AG20443 (cell line): Measurements from ENCODE around the gene PDIK1L.
A peak's percentile ranks its signal among the peaks of the same experiment; 100 is the strongest.

Experiments used
- DNase-seq: peaks from one replicate; pipeline ENCODE4 v3.0.0; 2012; ENCODE audit warnings: low spot score, mixed read lengths

Gene PDIK1L

DNA sequence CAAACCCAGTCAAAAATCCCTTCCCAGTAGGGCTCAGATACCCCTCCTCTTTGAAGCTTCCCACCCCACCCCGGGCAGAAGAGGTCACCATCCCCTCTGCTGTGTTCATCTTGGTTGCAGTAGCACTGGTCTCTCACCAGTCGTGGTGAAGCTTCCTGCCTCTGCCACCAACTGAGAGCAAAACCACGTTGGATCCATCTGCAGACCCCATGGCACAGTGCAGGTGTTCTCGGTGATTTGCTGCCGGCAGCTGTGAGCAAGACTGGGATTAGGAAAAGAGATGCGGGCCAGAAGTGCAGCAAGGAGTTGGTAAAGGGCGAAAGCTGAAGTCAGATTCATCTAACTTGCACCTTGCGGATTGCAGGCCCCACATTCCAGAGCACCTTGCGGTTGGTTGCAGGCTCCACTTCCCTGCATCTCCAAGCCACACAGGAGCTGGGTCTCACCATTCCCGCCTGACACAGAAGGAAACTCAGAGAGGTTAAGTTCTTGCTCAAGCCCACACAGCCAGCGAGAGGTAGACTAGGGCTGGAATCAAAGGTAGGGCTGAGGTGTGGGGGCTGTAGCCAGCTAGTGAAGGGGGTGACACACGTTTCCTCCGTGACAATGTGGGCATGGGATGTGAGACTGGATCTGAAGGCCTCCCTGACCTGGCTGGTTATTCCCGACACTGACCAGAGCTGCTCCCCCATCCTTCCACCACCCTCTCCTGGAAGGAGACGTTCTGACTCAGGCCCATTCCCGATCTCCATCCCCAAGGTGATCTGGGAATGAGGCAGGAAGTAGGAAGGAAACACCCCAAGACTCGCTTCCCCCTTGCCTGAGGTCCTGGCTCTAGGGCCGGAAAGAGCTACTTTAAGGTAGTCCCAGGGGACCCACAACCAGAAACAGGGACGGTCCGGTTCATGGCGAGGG lies 44.0 kb downstream of the PDIK1L start:
- no peak for DNase-seq

DNA sequence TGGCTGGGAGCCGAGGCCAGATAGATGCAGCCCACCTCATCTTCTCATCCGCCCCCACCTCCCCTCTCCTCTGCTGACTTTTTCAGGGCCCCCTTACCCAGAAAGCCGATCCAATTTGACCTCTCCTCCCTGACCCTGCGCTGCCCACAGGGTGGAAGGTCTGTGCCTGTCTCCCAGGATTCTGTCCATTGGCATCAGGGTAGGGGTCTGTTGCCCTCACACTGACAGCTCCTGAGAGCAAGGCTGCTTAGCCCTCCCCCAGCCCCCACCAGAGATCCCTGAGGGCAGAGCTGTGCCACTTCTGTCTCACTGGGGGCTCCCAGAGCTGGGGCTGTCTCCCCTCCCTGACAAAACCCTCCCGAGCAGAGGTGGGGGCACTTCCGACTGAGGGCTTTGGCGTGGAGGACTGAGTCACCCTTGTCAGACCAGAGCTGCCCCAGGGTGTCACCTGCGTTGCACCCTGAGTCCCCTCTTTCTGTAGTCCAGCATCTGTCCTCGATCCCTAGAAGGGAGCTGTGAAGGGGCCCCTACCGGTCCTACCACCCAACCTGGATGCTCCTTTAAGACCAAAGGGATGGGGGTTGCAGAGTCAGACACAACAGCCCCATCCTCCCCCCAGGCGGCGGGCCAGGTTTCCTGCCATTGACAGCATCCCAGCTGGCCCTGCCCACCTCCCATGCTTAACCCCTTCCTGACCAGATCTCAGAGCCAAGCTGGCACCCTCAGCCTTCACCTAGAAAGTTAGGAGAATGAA lies 44.8 kb downstream of the PDIK1L start:
- no peak for DNase-seq

DNA sequence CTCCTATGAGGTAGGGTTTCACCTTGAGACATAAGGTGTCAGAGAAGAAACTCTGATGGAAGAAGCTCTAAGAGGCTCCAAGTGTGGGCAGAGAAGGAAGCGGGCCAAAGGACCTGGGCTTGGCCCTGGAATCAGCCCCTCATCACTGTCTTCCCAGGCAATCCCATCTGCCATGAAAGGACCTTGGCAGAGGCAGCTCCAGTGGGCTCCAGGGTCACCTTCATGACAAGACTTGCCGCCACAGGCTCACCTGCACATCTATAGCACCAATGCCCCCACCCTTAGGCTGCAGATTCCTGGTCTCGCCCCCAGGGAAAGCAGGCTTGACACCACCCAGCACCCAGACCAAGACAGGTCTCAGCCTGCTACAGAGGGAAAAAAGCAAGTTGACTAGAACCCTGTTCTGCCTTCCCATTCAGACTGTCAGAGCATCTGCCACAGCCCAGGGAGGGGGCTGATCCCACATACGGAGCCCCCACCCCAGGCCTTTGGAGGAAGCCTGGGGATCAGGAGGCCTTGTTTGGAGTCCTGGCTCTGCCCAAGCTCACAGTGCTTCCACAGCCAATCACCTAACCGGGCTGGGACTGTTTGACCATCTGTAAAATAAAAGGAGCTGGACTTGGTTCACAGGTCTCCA lies 46.8 kb downstream of the PDIK1L start:
- no peak for DNase-seq

- DNase-seq, result peak; percentile 25
Measured at GRCh38 chr1:26158908-26159742, 47.5 kb downstream of the PDIK1L start, which contains the start of gene FAM110D. Gene FAM110D, plus strand, starts transcription at chr1:26159079. Its CDS starts 2,213 bp downstream, at chr1:26161292.

DNA sequence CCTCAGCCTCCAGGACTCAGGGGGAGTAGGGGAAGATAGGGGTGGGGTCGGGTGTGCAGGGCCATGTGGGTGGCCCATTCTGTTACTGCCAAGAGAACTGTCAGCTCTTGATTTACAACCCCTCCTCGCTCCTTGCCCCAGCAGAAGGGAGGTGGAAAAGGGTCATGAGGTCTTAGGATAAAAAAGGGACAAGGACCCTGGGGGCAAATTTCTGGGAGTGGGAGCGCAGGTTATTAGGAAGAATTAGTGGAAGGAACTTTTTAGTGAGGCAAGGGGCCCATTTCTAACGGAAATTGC lies 48.1 kb downstream of the PDIK1L start:
- no peak for DNase-seq

GRCh38 chr1:26160527-26161414 lies 49.1 kb downstream of the PDIK1L start:
- no peak for DNase-seq

DNA sequence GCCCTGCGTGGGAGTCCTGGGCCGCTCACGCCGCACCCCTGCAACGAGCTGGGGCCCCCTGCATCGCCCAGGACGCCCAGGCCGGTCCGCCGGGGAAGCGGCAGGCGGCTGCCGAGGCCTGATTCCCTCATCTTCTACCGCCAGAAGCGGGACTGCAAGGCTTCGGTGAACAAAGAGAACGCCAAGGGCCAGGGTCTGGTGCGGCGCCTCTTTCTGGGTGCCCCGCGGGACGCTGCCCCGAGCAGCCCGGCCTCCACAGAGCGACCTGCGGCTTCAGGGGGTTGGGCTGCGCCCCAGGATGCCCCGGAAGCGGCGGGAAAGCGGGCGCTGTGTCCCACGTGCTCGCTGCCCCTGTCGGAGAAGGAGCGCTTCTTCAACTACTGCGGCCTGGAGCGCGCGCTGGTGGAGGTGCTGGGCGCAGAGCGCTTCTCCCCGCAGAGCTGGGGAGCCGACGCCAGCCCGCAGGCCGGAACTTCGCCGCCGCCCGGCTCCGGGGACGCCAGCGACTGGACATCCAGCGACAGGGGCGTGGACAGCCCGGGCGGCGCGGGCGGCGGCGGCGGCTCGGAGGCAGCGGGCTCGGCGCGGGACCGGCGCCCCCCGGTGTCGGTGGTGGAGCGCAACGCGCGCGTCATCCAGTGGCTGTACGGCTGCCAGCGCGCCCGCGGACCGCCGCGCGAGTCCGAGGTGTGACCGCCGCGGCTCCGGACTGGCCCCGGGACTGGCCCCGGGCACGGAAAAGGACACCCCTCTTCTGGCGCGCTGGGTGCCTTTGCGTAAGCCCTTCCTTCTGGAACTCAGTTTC lies 50.0 kb downstream of the PDIK1L start:
- peak; percentile 78 for DNase-seq

DNA sequence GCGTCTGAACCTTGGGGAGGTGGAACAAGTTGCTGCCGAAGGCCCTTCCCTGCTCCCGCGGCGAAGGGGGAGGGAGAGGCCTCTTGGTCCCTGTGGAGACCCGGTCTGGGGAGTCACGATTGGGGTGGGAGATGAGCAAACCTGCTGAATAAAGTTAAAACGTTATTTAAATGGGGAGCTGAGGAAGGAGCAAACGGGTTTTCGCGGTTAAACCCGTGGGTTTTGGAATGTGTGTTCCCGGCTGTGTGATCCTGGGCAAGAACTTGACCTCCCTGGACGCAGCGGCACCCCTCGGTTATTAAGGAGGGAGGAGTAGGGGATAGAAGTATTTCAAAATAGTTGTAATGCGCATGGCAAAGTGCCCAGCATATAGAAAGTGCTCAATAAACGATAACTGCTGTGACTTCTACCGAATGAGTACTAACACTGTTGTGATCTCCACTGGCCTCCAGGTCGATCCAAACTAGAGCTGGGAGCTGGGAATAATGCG lies 50.6 kb downstream of the PDIK1L start:
- no peak for DNase-seq

DNA sequence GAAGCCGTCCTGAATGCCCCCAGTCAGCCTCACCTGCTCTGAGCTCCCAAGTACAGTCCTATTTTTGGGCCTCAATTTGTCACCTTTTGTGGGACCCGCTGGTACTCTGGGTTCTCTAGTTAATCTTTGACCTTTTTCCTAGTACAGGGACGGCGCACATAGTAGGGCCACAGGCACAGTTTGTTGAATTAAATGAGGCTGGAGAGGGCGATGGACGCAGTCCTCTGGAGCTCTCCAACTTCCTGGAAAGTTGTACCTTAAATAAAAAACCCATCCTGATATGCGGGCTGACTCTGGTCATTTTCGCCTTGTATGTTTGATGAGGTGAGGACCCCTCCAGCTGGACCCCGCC lies 52.0 kb downstream of the PDIK1L start:
- DNase-seq, result no peak

GRCh38 chr1:26164036-26164860 lies 52.6 kb downstream of the PDIK1L start:
- peak; percentile 86 for DNase-seq

DNA sequence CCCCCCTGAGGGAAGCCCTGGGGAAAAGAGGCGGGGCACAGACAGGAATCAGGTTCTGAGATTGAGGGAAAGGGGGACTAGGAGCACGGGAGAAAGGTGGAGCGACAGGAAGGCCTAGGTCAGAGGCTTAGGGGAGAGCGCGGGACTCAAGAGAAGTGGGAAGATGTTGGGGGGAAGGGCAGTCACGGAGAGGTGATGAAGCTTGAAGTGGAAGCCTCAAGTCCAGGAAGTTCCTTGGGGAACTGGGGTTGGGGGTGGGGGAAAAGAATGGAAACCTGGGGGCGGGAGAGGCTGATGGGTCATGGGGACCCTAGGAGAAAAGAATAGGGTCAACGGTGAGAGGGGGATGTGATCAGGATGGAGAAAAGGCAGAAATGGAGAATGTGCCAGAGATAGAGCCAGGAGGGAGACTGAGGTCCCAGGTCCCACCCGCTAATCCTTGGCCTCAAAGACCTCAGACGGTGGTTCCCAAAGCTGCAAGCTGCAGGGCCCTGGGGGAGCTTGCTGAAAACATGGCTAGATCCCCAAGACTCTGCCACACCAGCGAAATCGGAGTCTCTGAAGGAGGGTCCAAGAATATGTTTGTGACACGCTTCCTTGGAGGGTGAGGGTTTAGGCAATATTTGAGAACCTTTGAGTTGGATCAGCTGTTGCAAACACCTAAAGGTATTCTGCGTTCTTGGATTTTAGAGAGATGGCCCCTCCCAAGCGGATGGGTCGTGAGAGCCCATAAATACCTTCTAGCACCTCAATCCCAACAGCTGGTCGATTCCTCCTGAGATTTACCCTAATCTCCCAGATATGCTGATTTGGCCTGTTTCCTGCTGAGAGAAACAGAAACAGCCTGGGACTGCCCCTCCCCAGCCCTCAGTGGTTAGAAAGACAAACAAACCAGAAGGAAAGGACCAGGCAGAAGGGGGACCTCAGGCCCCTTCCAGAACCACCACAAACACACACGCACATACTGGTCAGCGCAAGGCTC lies 53.5 kb downstream of the PDIK1L start:
- DNase-seq, result no peak

GRCh38 chr1:26166719-26167281 lies 55.2 kb downstream of the PDIK1L start:
- DNase-seq, result no peak

DNA sequence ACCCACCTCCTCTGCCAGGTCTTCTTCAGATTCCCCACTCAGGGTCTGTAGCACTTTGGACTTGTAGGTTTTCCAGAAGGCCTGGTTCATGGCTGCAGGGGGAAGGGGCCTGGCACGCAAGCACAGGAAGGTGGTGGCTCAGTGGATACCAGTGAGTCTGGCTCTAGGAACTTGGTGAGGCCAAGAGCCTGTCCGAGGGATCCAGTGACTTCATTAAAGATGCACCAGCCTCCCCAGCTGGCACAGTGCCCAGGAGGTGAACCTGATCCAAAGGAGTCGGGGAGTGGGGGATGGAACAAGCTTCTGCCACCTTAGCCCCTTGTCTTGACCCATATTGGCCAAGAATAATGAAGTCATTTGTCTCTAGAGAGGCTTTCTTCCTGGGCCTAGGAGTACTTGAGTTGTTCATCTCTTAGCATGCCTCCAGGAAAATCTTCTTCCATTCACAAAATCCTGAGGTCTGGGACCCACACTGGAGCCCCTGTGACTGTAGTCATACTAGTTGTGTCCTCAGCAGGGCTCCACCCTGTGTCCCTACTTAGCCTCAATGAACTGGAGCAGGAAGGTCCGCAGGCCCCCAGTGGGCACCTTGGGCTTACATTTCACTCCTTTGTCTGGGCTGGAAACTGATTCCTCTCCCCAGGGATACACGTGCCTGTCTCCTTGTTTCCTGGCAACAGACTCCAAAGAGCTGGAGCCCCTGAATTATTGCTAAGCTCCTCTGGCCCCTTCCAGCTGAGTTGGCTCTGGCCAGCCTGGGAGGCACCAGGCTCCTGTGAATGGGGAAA lies 57.0 kb downstream of the PDIK1L start, which contains the start of gene C1orf232:
TSS of gene C1orf232 (minus strand) at position 554 of the 788 bp plus-strand sequence. CDS start at position 90, 464 bp downstream.
- no peak for DNase-seq

GRCh38 chr1:26169198-26169554 lies 57.6 kb downstream of the PDIK1L start:
- no peak for DNase-seq

DNA sequence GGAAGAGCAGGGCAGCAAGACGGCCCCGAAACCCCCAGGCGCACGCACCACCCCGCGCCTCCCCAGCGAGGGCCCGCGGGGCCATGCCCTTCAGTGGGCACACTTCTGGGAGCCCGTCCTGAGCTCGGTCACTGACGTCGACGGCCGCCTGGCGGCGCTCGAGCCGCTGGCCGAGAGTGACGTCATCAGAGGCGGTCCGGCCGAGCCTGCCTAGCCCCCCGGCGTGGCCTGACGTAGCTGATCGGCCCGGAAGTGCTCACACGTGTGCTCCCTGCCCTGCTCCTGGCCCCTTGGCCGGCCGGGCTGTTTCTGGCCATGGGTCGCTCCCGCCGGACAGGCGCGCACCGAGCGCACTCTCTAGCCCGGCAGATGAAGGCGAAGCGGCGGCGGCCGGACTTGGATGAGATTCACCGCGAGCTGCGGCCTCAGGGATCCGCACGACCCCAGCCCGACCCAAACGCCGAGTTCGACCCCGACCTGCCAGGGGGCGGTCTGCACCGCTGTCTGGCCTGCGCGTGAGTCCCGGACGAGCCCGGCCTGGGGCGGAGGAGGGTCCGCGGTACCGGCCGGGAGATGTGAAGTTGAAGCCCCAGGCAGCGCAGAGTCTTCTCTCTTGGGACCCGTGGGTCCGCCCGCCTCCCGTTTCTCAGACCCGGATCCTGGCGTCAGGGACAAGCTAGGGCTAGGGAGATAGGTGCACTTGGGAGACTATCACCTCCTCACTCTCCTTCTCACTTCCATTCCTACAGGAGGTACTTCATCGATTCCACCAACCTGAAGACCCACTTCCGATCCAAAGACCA lies 58.2 kb downstream of the PDIK1L start, which contains the start of gene ZNF593:
TSS of gene ZNF593 (plus strand) at position 240 of the 803 bp plus-strand sequence. CDS start at position 316, 76 bp downstream.
- peak; percentile 100 for DNase-seq

DNA sequence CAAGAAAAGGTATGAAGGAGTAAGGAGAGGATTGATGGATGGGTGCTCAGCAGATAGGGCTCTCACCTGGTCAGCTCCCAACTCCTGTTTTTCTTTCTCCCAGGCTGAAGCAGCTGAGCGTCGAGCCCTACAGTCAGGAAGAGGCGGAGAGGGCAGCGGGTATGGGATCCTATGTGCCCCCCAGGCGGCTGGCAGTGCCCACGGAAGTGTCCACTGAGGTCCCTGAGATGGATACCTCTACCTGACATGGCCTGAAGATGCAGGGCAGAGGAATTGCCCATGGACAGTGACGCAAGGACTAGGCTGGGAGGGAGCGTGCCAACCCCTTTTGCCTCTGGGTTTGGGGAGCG lies 58.8 kb downstream of the PDIK1L start:
- no peak for DNase-seq
